A375 (cell line): Measurements from ENCODE around the gene CTDSP1. TPM values are rescaled to one million over a fixed set of nuclear protein-coding genes. Genes with fewer than 3 reads are reported as not detected.

ENCODE experiments used
- small RNA-seq: library from RNA; depleted of rRNA; stranded (forward); fragments of <200 nt; gene quantifications from one replicate; pipeline ENCODE3, GENCODE V24; 2014
- total RNA-seq: library from RNA; depleted of rRNA; stranded (reverse); fragments of >200 nt; shearing (Covaris generic); gene quantifications from 2 replicates; pipeline ENCODE4 v1.2.3, GENCODE V29; 2014; rRNA removed

CTDSP1 gene
- 36.6 and 41.0 TPM in 2 replicates for total RNA-seq

GRCh38 chr2:218399391-218400166 is at the start of gene CTDSP1:
Gene CTDSP1, plus strand, starts transcription at chr2:218399868. Its CDS starts 223 bp downstream, at chr2:218400091.

GRCh38 chr2:218381916-218382366 is 17.7 kb upstream of the CTDSP1 start, which contains the start of gene SLC11A1:
Gene SLC11A1, plus strand, starts transcription at chr2:218382273. Its CDS starts 96 bp downstream, at chr2:218382369.

GRCh38 chr2:218418717-218419458 is 19.2 kb downstream of the CTDSP1 start, which contains the start of gene VIL1:
Gene VIL1, plus strand, starts transcription at chr2:218419123. Its CDS starts 4,656 bp downstream, at chr2:218423779.

Small RNA genes lying within 50 kb of the gene (small RNA-seq; reads per million reads assigned to genes)
- 14.1 reads per million, percentile 91 among the genes with 10 or more reads in this experiment for gene MIR26B

Other genes with a start within 250 kb of the CTDSP1 start
- gene CXCR1, start 232.9 kb upstream of the CTDSP1 start, total RNA-seq = not detected in 2 replicates
- 161 and 180 TPM in 2 replicates for gene ARPC2, start 182.7 kb upstream of the CTDSP1 start, total RNA-seq
- gene GPBAR1, start 138.9 kb upstream of the CTDSP1 start, total RNA-seq = 0.21 TPM in 1 of 2 replicates, not detected in the other
- gene AAMP, start 129.7 kb upstream of the CTDSP1 start, total RNA-seq = 225 and 233 TPM in 2 replicates
- gene PNKD, start 129.3 kb upstream of the CTDSP1 start, total RNA-seq = 43.8 and 52.9 TPM in 2 replicates
- gene TMBIM1, start 107.4 kb upstream of the CTDSP1 start, total RNA-seq = 30.9 and 33.7 TPM in 2 replicates
- not detected in 2 replicates for gene CATIP, start 43.0 kb upstream of the CTDSP1 start, total RNA-seq
- gene SLC11A1, start 17.6 kb upstream of the CTDSP1 start, total RNA-seq = 0.16 and 1.7 TPM in 2 replicates
- not detected in 2 replicates for gene VIL1, start 19.3 kb downstream of the CTDSP1 start, total RNA-seq
- 6.3 and 12.0 TPM in 2 replicates for gene USP37, start 168.5 kb downstream of the CTDSP1 start, total RNA-seq
- 40.3 and 42.9 TPM in 2 replicates for gene CNOT9, start 169.0 kb downstream of the CTDSP1 start, total RNA-seq
- 1.0 and 3.0 TPM in 2 replicates for gene PLCD4, start 208.0 kb downstream of the CTDSP1 start, total RNA-seq